ENCODE data around the gene MRGPRE. TPM values are rescaled to one million over a fixed set of nuclear protein-coding genes. Genes with fewer than 3 reads are reported as not detected.

Gene MRGPRE
- total RNA-seq, 1 experiment from 2014 or later: not detected

DNA sequence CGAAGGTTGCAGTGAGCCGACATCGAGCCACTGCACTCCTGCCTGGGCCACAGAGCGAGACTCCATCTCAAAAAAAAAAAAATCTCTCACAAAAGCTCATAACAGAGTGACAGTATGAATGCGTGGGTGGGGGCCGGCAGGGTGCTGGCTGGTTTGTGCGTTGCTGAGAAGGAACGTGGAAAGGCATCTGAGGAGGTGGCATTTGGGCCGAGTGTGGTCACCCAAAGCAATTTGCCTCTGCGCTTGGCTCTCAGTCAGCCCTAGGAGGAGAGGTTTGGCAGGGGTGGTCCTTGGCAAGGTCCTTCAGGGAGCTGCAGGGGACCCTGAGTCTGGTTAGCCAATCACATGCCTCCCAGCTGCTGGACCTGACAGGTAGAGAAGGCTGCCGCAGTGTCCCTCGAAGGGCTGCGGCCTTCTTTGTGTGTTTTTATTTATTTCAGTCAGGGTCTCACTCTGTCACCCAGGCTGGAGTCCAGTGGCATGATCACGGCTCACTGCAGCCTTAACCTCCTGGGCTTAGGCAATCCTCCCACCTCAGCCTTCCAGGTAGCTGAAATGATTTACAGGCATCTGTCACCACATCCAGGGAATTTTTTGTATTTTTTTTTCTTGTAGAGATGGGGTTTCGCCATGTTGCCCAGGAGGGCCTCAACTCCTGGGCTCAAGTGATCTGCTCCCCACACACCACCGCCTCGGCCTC, 43.6 kb downstream of the MRGPRE start:
- in situ Hi-C loops (cut with HindIII; ENCODE audit: low sequenced_read_pairs): no loop called here
- no peak for DNase-seq (ENCODE audit: low spot score)

DNA sequence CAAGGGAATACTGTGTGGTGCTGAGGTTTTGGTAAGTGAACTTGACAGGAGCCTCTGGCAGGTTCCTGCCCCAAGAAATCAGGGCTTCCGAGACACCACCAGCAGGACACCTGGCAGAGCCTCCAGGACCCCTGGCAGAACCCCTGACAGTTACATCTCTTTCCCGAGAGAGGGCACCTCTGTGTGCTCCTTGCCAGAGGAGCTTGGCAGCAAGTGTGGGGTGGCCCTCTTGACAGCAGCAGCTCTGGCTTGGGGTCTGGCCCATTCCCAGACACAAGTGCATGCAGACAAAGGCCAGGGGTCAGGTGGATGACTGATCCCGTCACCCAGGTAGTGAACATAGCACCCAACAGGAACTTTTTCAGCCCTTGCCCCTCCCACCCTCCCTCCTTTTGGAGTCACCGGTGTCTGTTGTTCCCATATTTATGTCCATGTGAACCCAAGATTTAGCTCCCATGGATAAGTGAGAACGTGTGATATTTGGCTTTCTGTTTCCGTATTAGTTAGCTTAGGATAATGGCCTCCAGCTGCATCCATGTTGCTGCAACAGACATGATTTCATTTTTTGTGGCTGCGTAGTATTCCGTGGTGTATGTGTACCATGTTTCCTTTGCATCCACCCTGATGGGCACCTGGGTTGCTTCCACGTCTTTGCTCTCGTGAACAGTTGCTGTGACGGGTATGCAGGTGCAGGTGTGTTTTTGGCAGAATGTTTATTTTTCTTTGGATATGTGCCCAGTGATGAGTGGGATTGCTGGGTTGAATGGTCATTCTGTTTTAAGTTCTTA, 45.9 kb downstream of the MRGPRE start:
- in situ Hi-C loops (cut with HindIII; ENCODE audit: low sequenced_read_pairs): no loop called here
- no peak for DNase-seq (ENCODE audit: low spot score)

DNA sequence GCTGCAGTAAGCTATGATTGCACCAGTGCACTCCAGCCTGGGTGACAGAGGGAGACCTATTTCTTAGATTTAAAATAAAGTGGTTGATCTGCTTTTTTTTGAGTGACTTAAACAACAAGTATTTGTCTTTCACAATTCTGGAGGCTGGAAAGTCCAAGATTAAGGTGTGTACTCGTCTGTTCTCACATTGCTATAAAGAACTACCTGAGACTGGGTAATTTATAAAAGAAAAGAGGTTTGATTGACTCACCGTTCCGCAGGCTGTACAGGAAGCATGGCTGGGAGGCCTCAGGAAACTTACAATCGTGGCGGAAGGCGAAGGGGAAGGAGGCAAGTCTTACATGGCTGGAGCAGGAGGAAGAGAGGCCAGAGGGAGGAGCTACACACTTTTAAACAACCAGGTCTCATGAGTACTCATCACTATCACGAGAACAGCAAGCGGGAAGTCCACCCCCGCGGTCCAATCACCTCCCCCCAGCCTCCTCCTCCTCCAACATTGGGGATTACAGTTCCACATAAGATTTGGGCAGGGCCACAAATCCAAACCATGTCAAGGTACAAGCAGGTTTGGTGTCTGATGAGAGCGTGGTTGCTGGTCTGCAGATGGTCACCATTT, 47.4 kb downstream of the MRGPRE start:
- in situ Hi-C loops (cut with HindIII; ENCODE audit: low sequenced_read_pairs): no loop called here
- no peak for DNase-seq (ENCODE audit: low spot score)

DNA sequence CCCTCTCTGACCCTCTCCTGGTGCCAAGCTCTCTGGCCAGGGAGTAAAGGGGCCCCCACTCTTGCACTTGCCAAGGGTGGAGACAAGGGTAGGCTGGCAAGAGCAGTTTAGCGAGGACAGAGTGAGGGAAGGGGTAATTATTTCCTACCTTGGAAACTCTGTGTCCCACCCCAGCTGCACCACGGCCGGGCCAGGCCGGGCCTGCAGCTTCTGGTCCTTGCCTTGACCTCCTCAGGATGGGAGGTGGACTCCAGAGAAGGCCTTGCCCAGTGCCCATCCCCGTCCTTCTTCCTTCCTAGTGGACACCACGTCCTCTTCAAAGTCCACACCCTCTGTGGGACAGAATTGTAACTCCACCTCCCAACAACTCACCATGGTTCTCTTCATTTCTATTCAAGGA, 48.7 kb downstream of the MRGPRE start:
- in situ Hi-C loops (cut with HindIII; ENCODE audit: low sequenced_read_pairs): no loop called here

DNA sequence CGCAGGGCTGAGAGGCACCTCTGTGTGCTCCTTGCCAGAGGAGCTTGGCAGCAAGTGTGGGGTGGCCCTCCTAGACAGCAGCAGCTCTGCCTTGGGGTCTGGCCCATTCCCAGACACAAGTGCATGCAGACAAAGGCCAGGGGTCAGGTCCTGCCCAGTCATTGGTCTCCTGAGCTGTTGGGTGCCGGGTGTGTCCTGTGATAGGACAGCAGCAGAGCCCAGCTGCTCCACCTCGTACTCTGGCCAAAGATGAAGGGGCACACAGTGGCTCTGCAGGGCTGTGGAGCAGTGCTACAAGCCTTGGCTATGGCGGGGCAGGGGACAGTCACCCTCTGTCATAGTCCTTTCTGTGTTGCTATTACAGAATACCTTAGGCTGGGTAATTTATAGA, 49.8 kb downstream of the MRGPRE start:
- DNase-seq (ENCODE audit: low spot score): no peak
- in situ Hi-C loops (cut with HindIII; ENCODE audit: low sequenced_read_pairs): no loop called here

More for the DNA sequence above, 48.7 kb downstream of the MRGPRE start:
- DNase-seq (ENCODE audit: low spot score): no peak

DNA sequence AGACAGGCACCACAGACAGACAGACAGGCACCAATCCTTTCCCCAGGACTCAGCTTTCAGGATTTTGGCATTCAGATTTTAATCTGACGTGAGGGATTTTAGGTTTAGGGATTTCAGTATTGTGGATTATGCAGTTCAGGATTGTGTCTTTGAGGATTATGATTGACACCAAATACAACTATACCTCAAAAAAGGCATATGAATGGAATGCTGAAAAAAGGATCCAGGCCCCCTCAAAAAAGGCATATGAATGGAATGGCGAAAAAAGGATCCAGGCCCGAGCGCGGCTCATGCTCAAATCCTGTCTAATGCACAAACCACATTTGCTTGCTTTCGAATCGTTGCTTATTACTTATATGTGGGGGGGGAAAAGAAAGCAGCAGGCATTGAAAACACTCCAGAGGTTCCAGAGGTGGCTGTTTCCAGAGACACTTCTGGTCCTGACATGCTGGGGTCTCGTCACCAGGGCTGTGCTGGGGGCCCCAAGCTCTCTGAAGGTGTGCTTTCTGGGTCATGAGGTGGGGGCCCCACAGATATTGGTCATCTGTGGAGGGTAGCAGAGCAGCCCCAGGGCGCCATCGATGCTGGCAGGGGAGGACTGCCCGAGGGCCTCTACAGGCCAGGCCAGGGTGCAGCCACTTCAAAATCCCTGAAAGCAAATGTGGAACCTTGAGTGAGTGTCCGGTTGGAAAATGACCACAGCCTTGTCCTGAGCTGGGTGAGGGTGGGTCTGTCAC, 50.3 kb downstream of the MRGPRE start:
- in situ Hi-C loops (cut with HindIII; ENCODE audit: low sequenced_read_pairs): no loop called here
- no peak for DNase-seq (ENCODE audit: low spot score)

DNA sequence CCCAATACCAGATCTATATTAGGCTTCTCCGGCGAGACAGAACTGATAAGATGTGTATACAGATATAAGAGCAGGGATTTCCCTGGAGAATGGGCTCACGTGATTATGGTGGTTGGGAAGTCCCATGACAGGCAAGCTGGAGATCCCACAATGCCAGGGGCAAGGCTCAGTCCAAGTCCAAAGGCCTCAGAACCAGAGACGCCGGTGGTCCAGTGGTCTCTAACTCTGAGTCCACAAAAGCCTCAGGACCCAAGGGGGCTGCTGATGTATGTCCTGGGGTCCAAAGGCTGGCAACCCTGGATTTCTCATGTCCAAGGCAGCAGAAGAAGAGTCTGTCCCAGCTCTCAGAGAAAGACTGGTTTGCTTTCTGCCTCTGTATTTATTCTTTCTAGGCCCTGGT, 51.3 kb downstream of the MRGPRE start:
- in situ Hi-C loops (cut with HindIII; ENCODE audit: low sequenced_read_pairs): no loop called here
- no peak for DNase-seq (ENCODE audit: low spot score)

DNA sequence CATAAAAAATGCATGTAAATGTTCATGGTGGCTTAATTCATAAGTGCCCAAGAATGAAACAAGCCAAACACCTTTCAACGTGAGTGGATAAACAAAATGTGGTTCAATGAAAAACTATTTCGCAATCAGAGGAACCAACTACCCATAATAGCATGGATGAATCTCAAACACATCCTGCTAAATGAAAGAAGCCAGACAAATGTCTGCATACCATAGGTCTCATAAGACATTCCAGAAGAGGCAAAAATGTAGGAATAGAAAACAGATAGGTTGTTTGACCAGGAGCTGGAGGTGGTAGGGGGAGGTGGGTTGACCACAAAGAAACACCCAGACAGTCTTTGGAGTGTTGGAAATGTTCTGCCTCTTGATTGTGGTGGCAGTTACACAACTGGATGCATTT, 53.9 kb downstream of the MRGPRE start:
- in situ Hi-C loops (cut with HindIII; ENCODE audit: low sequenced_read_pairs): no loop called here
- DNase-seq (ENCODE audit: low spot score): no peak

DNA sequence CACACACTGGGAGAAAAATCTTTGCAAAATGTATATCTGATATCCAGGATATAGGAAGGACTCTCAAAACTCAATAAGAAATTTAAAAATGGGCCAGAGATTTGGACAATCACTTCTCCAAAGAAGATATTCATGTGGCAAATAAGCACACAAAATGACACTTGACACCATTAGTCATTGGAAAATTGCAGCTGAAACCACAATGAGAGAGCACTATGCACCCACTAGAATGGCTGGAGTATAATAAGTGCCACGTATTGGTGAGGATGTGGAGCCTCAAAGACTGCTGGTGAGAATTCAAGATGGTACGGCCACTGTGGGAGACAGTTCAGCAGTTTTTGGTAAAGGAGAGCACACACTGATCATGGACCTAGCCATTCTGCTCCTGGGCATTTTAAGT, 54.3 kb downstream of the MRGPRE start:
- DNase-seq (ENCODE audit: low spot score): no peak
- in situ Hi-C loops (cut with HindIII; ENCODE audit: low sequenced_read_pairs): no loop called here

Other genes with a start within 250 kb of the MRGPRE start
- gene NAP1L4, start 240.1 kb downstream of the MRGPRE start, total RNA-seq (2014; rRNA removed; shearing (Covaris generic)): 182 and 291 TPM in 2 replicates
- 23.2 and 24.0 TPM in 2 replicates for gene CARS1, start 175.0 kb downstream of the MRGPRE start, total RNA-seq (2014; rRNA removed; shearing (Covaris generic))
- 13.2 and 16.2 TPM in 2 replicates for gene OSBPL5, start 67.1 kb downstream of the MRGPRE start, total RNA-seq (2014; rRNA removed; shearing (Covaris generic))
- not detected in 2 replicates for gene MRGPRG, start 13.6 kb downstream of the MRGPRE start, total RNA-seq (2014; rRNA removed; shearing (Covaris generic))
- 37.0 and 42.9 TPM in 2 replicates for gene ZNF195, start 146.7 kb upstream of the MRGPRE start, total RNA-seq (2014; rRNA removed; shearing (Covaris generic))